Suprapubic skin (tissue), 4 donors: ENCODE results near the gene PNLDC1. TPM values are rescaled to one million over a fixed set of nuclear protein-coding genes. Genes with fewer than 3 reads are reported as not detected.
"Not testable (repeated sequence)": the region's sequence is repeated elsewhere in the genome, so short reads cannot be mapped to it uniquely, and the experiment has no call there.

ENCODE experiments used
- DNase-seq, 2 donors: peaks; one replicate each; pipeline ENCODE4 v3.0.0-alpha.2; 2019; ENCODE audit warnings: low spot score in 2 of 2
- H3K27ac ChIP-seq: fragments of 200-600 bp; sonication (generic); one replicate; pipeline ENCODE4 v1.5.1; 2019
- H3K27me3 ChIP-seq: fragments of 200-600 bp; sonication (generic); one replicate; pipeline ENCODE4 v1.5.1; 2019
- H3K36me3 ChIP-seq: fragments of 200-600 bp; sonication (generic); one replicate; pipeline ENCODE4 v1.5.1; 2019
- H3K4me1 ChIP-seq: fragments of 200-600 bp; sonication (generic); one replicate; pipeline ENCODE4 v1.5.1; 2019
- H3K4me3 ChIP-seq: fragments of 200-600 bp; sonication (generic); one replicate; pipeline ENCODE4 v1.5.1; 2019; ENCODE audit warnings: mild to moderate bottlenecking
- H3K9me3 ChIP-seq: fragments of 200-600 bp; sonication (generic); one replicate; pipeline ENCODE4 v1.5.1; 2019
- EP300 ChIP-seq: sonication (generic); formaldehyde crosslinking; IDR thresholded peaks from one replicate; pipeline ENCODE4 v1.6.1; 2017; ENCODE audit warnings: antibody characterized with exemption
- POLR2A ChIP-seq, 2 donors: fragments of 450-650 bp; IDR thresholded peaks; one replicate each; pipeline ENCODE4 v1.6.1; 2017; ENCODE audit warnings: antibody characterized with exemption in 2 of 2, mild to moderate bottlenecking in 2 of 2, moderate library complexity in 2 of 2
- POLR2AphosphoS5 ChIP-seq, 3 donors: sonication (generic); formaldehyde crosslinking; IDR thresholded peaks; one replicate each; pipeline ENCODE4 v1.6.1; 2017; ENCODE audit warnings: antibody characterized with exemption in 3 of 3
- WGBS: methylation state at CpG from one replicate; pipeline ENCODE4 v1.1.5; 2018; 5-methylcytosine and 5-hydroxymethylcytosine counted together
- total RNA-seq, 4 donors: library from RNA; depleted of rRNA; stranded (reverse); fragments of >200 nt; gene quantifications; one replicate each; pipeline ENCODE4 v1.1.0, GENCODE V29; 2016
- TF ChIP-seq, protein P1 (sequence below), 2 donors: fragments of 200-600 bp in 1 of 2; fragments of 450-650 bp in 1 of 2; sonication (generic) in 1 of 2; IDR thresholded peaks; one replicate each; pipeline ENCODE4 v1.5.1; 2016 to 2019; ENCODE audit warnings: antibody characterized with exemption in 2 of 2, mild to moderate bottlenecking in 1 of 2, moderate library complexity in 1 of 2

The PNLDC1 gene
- total RNA-seq, 4 donors from 2014 or later = 1.1 to 4.4 (median 2.9) TPM

DNA sequence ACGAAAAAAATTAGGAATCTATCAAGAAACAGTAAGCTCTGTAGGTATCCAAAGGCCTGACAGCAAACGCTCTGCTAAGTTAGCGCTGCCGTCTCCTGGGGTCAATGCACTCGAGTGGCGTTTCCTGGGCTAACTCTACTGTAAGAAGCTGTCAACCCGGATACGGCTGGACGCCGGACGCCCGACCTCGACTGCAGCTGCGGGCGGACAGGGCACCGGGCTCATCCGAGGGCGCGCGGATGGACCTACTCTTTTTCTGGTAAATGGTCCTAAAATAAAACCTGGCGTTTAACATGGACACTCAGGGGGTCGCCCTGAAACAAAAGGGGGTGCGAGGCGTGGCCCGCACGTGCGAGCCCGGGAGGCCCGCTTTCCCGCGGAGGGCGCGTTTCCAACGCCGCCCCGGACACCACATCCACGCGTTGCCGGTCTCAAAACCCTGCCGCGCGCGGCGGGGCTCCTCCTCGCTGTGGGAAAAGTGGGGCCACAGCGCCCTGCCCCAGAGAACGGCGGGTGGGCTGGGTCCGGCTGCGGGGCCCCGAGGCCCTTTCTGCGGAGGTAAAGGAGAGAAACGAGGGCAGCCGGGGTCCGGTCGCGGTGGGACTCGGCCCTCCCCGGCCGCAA lies 11.2 kb upstream of the PNLDC1 start:
- Histone ChIP-seq H3K4me1 (peaks cover 45% of the 10 kb centered on the region), H3K4me3 (peak overlapping the region; percentile 79), H3K36me3 (peaks cover 31% of the 10 kb centered on the region), H3K27ac (peak overlapping the region; percentile 91), H3K27me3 (no peaks in the 10 kb centered on the region), H3K9me3 (no peaks in the 10 kb centered on the region)
- peak in 1 of 2 donors; percentile 76 for DNase-seq
- WGBS = under 1% methylated on average over 41 of the region's 60 CpGs
- no peak for TF ChIP-seq POLR2A (IDR thresholded peaks at IDR 0.05)
- no peak for TF ChIP-seq EP300
- TF ChIP-seq, protein P1, sequence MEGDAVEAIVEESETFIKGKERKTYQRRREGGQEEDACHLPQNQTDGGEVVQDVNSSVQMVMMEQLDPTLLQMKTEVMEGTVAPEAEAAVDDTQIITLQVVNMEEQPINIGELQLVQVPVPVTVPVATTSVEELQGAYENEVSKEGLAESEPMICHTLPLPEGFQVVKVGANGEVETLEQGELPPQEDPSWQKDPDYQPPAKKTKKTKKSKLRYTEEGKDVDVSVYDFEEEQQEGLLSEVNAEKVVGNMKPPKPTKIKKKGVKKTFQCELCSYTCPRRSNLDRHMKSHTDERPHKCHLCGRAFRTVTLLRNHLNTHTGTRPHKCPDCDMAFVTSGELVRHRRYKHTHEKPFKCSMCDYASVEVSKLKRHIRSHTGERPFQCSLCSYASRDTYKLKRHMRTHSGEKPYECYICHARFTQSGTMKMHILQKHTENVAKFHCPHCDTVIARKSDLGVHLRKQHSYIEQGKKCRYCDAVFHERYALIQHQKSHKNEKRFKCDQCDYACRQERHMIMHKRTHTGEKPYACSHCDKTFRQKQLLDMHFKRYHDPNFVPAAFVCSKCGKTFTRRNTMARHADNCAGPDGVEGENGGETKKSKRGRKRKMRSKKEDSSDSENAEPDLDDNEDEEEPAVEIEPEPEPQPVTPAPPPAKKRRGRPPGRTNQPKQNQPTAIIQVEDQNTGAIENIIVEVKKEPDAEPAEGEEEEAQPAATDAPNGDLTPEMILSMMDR (IDR thresholded peaks at IDR 0.05) = no peak
- no peak for TF ChIP-seq POLR2AphosphoS5 (IDR thresholded peaks at IDR 0.05)

DNA sequence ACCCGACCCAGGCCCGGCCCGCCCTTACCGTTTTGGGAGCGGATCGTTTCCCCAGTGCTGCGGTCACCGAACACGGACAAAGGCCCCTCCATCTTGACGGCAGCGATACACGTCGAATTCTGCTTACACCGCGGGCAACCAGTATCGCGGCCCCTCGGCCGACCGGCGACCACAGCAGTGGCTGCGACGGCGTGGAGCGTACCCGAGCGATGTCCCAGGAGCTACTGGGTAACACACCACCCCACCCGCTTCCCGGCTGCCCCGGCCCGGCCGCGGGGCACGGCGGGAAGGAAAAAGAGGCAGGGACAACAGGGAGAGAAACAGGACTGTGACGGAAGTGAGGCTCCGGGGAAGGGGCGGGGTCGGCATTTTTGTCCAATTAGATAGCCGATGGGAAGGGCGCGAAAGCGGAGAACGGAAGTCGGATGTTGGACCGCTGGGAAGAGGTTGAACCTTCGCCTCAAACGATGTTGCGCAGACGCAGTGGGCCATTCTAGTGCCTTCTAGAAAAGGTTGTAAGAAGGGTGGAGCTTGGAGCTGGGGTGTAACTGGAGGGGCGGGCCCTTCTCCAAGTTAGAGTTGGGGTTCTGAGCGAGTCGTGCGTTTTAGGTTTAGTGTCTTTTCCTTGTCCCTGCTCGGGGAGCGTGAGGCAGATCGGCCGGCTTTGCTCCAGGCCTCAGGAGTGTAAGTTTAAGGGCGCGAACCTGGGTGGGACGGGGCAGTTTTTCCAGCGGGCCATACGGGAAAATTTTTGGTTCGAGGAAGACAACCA lies 10.5 kb upstream of the PNLDC1 start, which contains the start of gene TCP1:
Gene TCP1, minus strand, starts transcription at position 226 of the 772 bp plus-strand sequence. Its CDS starts 134 bp downstream, at position 92.
- under 1% methylated on average over 39 of the region's 64 CpGs for WGBS
- peaks cover 45% of the 10 kb centered on the region for H3K4me1 ChIP-seq
- H3K4me3 ChIP-seq = peak within 1 kb of the TSS; percentile 79
- H3K36me3 ChIP-seq = peaks cover 33% of the 10 kb centered on the region
- TF ChIP-seq, protein P1 (IDR thresholded peaks at IDR 0.05) = no peak
- TF ChIP-seq POLR2A (IDR thresholded peaks at IDR 0.05) = peak; percentile 75 to 96
- no peak for TF ChIP-seq EP300
- peak; percentile 86 to 92 (median 89) for TF ChIP-seq POLR2AphosphoS5 (IDR thresholded peaks at IDR 0.05)
- H3K9me3 ChIP-seq = no peaks in the 10 kb centered on the region
- peak within 1 kb of the TSS; percentile 91 for H3K27ac ChIP-seq
- DNase-seq = peak; percentile 100
- H3K27me3 ChIP-seq = no peaks in the 10 kb centered on the region

DNA sequence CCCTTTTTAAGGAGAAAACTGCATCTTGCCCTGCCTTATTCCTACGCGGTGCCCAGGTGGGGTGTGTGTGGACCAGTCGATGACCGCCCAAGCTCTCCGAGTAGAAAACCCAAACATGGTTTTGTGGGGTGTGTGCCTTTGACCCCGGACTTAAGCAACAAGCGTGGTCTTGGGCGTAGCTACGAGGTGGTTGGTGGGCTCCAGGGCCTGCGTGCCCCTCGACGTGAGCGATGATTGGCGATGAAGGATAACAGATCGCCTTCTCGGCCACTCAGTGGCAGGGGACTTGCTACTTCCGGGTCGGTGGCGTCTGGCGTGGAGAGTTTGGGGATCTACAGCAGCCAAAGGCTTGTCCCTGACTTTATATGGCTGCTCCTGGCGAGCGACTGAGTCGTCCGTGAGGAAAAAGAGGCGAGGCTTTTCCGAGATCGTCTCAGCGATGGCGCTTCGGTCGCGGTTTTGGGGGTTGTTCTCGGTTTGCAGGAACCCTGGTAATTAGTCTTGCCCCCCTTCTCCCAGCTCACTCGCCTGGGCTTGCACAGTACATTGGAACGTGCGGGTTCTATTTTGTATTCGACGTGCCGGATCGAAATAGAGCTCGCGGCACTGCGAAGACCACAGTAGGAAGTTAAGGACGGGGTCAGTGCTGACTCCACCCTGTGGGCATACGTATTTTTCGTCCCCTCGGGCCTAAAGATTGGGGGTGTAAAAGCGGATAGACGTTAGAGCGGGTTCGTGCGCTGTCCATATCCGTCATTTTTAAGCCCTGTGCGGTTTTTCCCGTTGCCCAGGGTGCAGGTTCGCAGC lies 9.7 kb upstream of the PNLDC1 start, which contains the start of gene MRPL18:
Gene MRPL18, plus strand, starts transcription at position 319 of the 807 bp plus-strand sequence. Its CDS starts 121 bp downstream, at position 440.
- peak; percentile 98 for DNase-seq
- Histone ChIP-seq H3K9me3 (no peaks in the 10 kb centered on the region), H3K4me1 (peaks cover 45% of the 10 kb centered on the region), H3K27ac (peak within 1 kb of the TSS; percentile 91), H3K36me3 (peaks cover 31% of the 10 kb centered on the region), H3K4me3 (peak within 1 kb of the TSS; percentile 79), H3K27me3 (no peaks in the 10 kb centered on the region)
- WGBS = under 1% methylated on average over 53 of the region's 56 CpGs
- peak in 1 of 2 donors; percentile 65 for TF ChIP-seq POLR2A (IDR thresholded peaks at IDR 0.05)
- TF ChIP-seq POLR2AphosphoS5 (IDR thresholded peaks at IDR 0.05) = peak in 1 of 3 donors; percentile 66
- TF ChIP-seq, protein P1 (IDR thresholded peaks at IDR 0.05) = no peak
- TF ChIP-seq EP300 = no peak

DNA sequence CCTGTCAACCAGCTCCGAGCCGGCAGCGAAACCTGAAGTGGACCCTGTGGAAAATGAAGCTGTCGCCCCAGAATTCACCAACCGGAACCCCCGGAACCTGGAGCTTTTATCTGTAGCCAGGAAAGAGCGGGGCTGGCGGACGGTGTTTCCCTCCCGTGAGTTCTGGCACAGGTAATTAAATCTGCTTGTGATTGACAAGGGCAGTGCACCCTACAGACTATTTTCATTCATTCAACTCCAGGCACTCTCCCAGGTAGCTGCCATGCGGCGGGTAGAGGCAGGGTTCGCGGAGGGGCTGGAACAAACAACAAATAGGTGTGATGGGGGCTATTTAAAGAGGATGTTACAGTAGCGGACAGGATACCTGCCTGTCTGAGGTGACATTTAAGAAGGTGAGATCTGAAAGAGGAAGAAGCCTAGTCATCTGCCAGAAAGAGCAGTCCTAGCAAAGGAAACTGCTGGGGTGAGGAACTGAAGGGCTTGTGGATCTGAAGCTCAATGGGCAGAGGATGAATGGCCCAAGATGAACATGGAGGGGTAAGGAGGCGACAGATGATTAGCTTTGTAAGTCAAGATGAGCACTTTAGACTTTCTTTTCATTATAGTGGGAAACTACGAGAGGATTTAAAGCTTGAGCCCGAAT lies 9.0 kb upstream of the PNLDC1 start:
- H3K36me3 ChIP-seq = peaks cover 28% of the 10 kb centered on the region
- peak overlapping the region; percentile 79 for H3K4me3 ChIP-seq
- H3K9me3 ChIP-seq = no peaks in the 10 kb centered on the region
- H3K27ac ChIP-seq = peak overlapping the region; percentile 91
- peak in 1 of 2 donors; percentile 70 for DNase-seq
- H3K27me3 ChIP-seq = no peaks in the 10 kb centered on the region
- H3K4me1 ChIP-seq = peaks cover 40% of the 10 kb centered on the region
- 19% methylated on average over 12 of the region's 18 CpGs for WGBS
- TF ChIP-seq POLR2AphosphoS5 (IDR thresholded peaks at IDR 0.05) (no peak), POLR2A (IDR thresholded peaks at IDR 0.05) (no peak), EP300 (no peak)
- TF ChIP-seq, protein P1 (IDR thresholded peaks at IDR 0.05) = no peak

DNA sequence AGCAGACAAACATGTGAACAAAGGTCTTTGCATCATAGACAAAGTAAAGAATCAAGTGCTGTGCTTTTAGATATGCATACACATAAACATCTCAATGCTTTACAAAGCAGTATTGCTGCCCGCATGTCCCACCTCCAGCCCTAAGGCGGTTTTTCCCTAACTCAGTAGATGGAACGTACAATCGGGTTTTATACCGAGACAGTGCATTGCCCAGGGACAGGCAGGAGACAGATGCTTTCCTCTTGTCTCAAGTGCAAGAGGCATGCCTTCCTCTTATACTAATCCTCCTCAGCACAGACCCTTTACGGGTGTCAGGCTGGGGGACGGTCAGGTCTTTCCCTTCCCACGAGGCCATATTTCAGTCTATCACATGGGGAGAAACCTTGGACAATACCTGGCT lies 5.1 kb upstream of the PNLDC1 start:
- H3K27ac ChIP-seq, DNase-seq, H3K9me3 ChIP-seq, H3K27me3 ChIP-seq, H3K4me3 ChIP-seq: not testable (repeated sequence)
- Histone ChIP-seq H3K36me3 (peaks cover 64% of the 10 kb centered on the region), H3K4me1 (peaks cover 21% of the 10 kb centered on the region)
- WGBS = 58% methylated on average over 8 of the region's 8 CpGs
